K562 (cell line): ENCODE data around the gene CDRT15. TPM values are rescaled to one million over a fixed set of nuclear protein-coding genes. Genes with fewer than 3 reads are reported as not detected.
A peak's percentile ranks its signal among the peaks of the same experiment; 100 is the strongest.

Experiments
- ELF4 ChIP-seq: fragments of 450-650 bp; formaldehyde crosslinking; IDR thresholded peaks from 2 replicates; pipeline ENCODE4 v1.4.0; 2022; ENCODE audit warnings: missing genetic modification characterization
- HDAC2 ChIP-seq: fragments of 450-650 bp; IDR thresholded peaks from 2 replicates; pipeline ENCODE4 v1.6.1; 2016; ENCODE audit warnings: mild to moderate bottlenecking
- HDAC3 ChIP-seq: fragments of 450-650 bp; IDR thresholded peaks from 2 replicates; pipeline ENCODE4 v1.6.1; 2018; ENCODE audit warnings: borderline replicate concordance, mild to moderate bottlenecking, moderate library complexity; ENCODE audit not compliant: partially characterized antibody
- MTA2 ChIP-seq: fragments of 450-650 bp; IDR thresholded peaks from 2 replicates; pipeline ENCODE4 v1.6.1; 2016; ENCODE audit warnings: low read depth
- POLR2G ChIP-seq: fragments of 200-400 bp; formaldehyde crosslinking; IDR thresholded peaks from 2 replicates; pipeline ENCODE4 v1.6.1; 2017; ENCODE audit warnings: low read depth, mild to moderate bottlenecking, antibody characterized with exemption, low read length, moderate library complexity
- PTBP1 ChIP-seq: fragments of 200-400 bp; formaldehyde crosslinking; IDR thresholded peaks from 2 replicates; pipeline ENCODE4 v1.6.1; 2017; ENCODE audit warnings: low read depth, low read length
- RBM25 ChIP-seq: fragments of 200-400 bp; formaldehyde crosslinking; IDR thresholded peaks from 2 replicates; pipeline ENCODE4 v1.6.1; 2018; ENCODE audit warnings: low read length, low read depth, moderate library complexity; ENCODE audit not compliant: severe bottlenecking
- TAF1 ChIP-seq: IDR thresholded peaks from 2 replicates; pipeline ENCODE4 v1.6.1; 2011; ENCODE audit warnings: mild to moderate bottlenecking, low read length, moderate library complexity; ENCODE audit not compliant: insufficient read depth, control insufficient read depth, severe bottlenecking; ENCODE audit errors: extremely low read depth
- TRIM24 ChIP-seq, 2 experiments: fragments of 450-650 bp; IDR thresholded peaks; 2 replicates each; pipeline ENCODE4 v1.6.1; 2016
- XRCC5 ChIP-seq: fragments of 200-400 bp; formaldehyde crosslinking; IDR thresholded peaks from 2 replicates; pipeline ENCODE4 v1.6.1; 2017; ENCODE audit warnings: low read depth, mild to moderate bottlenecking, low read length
- ZNF165 ChIP-seq: fragments of 250-450 bp; sonication (Bioruptor Pico); IDR thresholded peaks from 2 replicates; pipeline ENCODE4 v1.4.0; 2020; ENCODE audit warnings: borderline replicate concordance
- ZNF212 ChIP-seq: fragments of 450-650 bp; formaldehyde crosslinking; IDR thresholded peaks from 2 replicates; pipeline ENCODE4 v1.4.0; 2020; ENCODE audit warnings: mild to moderate bottlenecking
- polyA plus RNA-seq, 8 experiments: library from polyadenylated mRNA; depleted of rRNA in 4 of 8; stranded (reverse) in 5 of 8; unstranded in 3 of 8; fragments of >200 nt; fragmentation: Nextera tagmentation in 2 of 8; fragmentation: Illumina TruSeq in 1 of 8; extraction: Ambion mirVana in 2 of 8; extraction: Trizol in 1 of 8; gene quantifications; 2 replicates each; pipeline versions ENCODE4 v1.2.1 to v1.2.3, GENCODE V29; 2011 to 2014; ENCODE audit warnings: inconsistent platforms in 1 of 8, missing spikeins in 1 of 8
- total RNA-seq, 7 experiments: library from RNA; depleted of rRNA in 6 of 7; stranded (reverse); fragments of >200 nt in 6 of 7; fragmentation: Illumina TruSeq in 2 of 7; extraction: Trizol in 2 of 7; gene quantifications; 2 replicates each; pipeline versions ENCODE4 v1.2.1 to v1.2.3, GENCODE V29; 2011 to 2021; ENCODE audit warnings: low replicate concordance in 1 of 7
- TF ChIP-seq, protein P1 (sequence below): fragments of 250-450 bp; sonication (Bioruptor Pico); IDR thresholded peaks from 2 replicates; pipeline ENCODE4 v1.4.0; 2020; ENCODE audit warnings: mild to moderate bottlenecking, moderate library complexity, borderline replicate concordance
- TF ChIP-seq, protein P2 (sequence below): fragments of 200-400 bp; formaldehyde crosslinking; IDR thresholded peaks from 2 replicates; pipeline ENCODE4 v1.6.1; 2017; ENCODE audit warnings: mild to moderate bottlenecking, low read depth, low read length, moderate library complexity
- TF ChIP-seq, protein P3 (sequence below), 2 experiments: fragments of 450-650 bp; formaldehyde crosslinking in 1 of 2; IDR thresholded peaks; 2 replicates each; pipeline versions ENCODE4 v1.4.0 to v1.6.1; 2014 to 2020; ENCODE audit warnings: mild to moderate bottlenecking in 2 of 2, borderline replicate concordance in 1 of 2, low read depth in 1 of 2

CDRT15 gene
- total and polyA plus RNA-seq, 9 of the 15 experiments (the other 6 are each of a cell fraction or from before 2014, with no cell fraction given) = not detected

DNA sequence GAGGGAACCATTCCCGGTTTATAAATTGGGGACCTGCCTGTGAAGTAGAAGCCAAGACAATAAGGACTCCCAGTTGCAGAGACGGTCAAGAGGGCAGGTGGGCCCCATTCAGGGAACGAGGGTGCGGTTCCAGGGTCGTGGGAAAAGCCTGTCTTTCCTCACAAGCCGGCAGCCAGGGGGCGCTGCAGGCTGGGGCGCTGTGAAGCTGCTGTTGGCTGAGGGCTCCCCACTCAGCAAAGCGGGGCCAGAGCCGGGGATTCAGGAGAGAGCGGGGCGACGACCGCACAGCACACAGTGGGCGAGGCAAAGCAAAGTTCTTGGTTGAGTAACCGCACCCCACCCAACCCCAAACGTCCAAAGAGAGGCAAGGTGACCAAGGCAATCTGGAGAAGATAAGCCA is 24.9 kb downstream of the CDRT15 start (continued):
- TF ChIP-seq, protein P1, sequence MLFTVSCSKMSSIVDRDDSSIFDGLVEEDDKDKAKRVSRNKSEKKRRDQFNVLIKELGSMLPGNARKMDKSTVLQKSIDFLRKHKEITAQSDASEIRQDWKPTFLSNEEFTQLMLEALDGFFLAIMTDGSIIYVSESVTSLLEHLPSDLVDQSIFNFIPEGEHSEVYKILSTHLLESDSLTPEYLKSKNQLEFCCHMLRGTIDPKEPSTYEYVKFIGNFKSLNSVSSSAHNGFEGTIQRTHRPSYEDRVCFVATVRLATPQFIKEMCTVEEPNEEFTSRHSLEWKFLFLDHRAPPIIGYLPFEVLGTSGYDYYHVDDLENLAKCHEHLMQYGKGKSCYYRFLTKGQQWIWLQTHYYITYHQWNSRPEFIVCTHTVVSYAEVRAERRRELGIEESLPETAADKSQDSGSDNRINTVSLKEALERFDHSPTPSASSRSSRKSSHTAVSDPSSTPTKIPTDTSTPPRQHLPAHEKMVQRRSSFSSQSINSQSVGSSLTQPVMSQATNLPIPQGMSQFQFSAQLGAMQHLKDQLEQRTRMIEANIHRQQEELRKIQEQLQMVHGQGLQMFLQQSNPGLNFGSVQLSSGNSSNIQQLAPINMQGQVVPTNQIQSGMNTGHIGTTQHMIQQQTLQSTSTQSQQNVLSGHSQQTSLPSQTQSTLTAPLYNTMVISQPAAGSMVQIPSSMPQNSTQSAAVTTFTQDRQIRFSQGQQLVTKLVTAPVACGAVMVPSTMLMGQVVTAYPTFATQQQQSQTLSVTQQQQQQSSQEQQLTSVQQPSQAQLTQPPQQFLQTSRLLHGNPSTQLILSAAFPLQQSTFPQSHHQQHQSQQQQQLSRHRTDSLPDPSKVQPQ (CRISPR knock-in tag) = no peak
- TF ChIP-seq RBM25 (no peak), POLR2G (peak; percentile 48), ELF4 (CRISPR knock-in tag) (no peak), MTA2 (no peak), TAF1 (no peak), TRIM24 (IDR thresholded peaks at IDR 0.05) (peak in 1 of 2 experiments; percentile 17; a peak in 2 of 4 replicates), ZNF165 (CRISPR knock-in tag) (no peak), PTBP1 (no peak), ZNF212 (CRISPR knock-in tag) (no peak), XRCC5 (no peak), HDAC2 (no peak), HDAC3 (no peak)
- TF ChIP-seq, protein P2, sequence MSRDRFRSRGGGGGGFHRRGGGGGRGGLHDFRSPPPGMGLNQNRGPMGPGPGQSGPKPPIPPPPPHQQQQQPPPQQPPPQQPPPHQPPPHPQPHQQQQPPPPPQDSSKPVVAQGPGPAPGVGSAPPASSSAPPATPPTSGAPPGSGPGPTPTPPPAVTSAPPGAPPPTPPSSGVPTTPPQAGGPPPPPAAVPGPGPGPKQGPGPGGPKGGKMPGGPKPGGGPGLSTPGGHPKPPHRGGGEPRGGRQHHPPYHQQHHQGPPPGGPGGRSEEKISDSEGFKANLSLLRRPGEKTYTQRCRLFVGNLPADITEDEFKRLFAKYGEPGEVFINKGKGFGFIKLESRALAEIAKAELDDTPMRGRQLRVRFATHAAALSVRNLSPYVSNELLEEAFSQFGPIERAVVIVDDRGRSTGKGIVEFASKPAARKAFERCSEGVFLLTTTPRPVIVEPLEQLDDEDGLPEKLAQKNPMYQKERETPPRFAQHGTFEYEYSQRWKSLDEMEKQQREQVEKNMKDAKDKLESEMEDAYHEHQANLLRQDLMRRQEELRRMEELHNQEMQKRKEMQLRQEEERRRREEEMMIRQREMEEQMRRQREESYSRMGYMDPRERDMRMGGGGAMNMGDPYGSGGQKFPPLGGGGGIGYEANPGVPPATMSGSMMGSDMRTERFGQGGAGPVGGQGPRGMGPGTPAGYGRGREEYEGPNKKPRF = no peak
- TF ChIP-seq, protein P3, sequence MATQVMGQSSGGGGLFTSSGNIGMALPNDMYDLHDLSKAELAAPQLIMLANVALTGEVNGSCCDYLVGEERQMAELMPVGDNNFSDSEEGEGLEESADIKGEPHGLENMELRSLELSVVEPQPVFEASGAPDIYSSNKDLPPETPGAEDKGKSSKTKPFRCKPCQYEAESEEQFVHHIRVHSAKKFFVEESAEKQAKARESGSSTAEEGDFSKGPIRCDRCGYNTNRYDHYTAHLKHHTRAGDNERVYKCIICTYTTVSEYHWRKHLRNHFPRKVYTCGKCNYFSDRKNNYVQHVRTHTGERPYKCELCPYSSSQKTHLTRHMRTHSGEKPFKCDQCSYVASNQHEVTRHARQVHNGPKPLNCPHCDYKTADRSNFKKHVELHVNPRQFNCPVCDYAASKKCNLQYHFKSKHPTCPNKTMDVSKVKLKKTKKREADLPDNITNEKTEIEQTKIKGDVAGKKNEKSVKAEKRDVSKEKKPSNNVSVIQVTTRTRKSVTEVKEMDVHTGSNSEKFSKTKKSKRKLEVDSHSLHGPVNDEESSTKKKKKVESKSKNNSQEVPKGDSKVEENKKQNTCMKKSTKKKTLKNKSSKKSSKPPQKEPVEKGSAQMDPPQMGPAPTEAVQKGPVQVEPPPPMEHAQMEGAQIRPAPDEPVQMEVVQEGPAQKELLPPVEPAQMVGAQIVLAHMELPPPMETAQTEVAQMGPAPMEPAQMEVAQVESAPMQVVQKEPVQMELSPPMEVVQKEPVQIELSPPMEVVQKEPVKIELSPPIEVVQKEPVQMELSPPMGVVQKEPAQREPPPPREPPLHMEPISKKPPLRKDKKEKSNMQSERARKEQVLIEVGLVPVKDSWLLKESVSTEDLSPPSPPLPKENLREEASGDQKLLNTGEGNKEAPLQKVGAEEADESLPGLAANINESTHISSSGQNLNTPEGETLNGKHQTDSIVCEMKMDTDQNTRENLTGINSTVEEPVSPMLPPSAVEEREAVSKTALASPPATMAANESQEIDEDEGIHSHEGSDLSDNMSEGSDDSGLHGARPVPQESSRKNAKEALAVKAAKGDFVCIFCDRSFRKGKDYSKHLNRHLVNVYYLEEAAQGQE (IDR thresholded peaks at IDR 0.05; ENCODE audit: borderline replicate concordance) = 0 out of 2 replicates have a peak, but pooled peaks have one; percentile 10
- TF ChIP-seq, protein P3 (CRISPR knock-in tag; IDR thresholded peaks at IDR 0.05; ENCODE audit: low read depth) = no peak
